ENCODE results near the gene SESTD1.

The SESTD1 gene, protein sequence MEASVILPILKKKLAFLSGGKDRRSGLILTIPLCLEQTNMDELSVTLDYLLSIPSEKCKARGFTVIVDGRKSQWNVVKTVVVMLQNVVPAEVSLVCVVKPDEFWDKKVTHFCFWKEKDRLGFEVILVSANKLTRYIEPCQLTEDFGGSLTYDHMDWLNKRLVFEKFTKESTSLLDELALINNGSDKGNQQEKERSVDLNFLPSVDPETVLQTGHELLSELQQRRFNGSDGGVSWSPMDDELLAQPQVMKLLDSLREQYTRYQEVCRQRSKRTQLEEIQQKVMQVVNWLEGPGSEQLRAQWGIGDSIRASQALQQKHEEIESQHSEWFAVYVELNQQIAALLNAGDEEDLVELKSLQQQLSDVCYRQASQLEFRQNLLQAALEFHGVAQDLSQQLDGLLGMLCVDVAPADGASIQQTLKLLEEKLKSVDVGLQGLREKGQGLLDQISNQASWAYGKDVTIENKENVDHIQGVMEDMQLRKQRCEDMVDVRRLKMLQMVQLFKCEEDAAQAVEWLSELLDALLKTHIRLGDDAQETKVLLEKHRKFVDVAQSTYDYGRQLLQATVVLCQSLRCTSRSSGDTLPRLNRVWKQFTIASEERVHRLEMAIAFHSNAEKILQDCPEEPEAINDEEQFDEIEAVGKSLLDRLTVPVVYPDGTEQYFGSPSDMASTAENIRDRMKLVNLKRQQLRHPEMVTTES

GRCh38 chr2:179264368-179265081, at the start of gene SESTD1:
SESTD1 (minus strand) TSS chr2:179264832; CDS start chr2:179191841, 72,991 bp downstream.
- peak; percentile 62 for DNase-seq

DNA sequence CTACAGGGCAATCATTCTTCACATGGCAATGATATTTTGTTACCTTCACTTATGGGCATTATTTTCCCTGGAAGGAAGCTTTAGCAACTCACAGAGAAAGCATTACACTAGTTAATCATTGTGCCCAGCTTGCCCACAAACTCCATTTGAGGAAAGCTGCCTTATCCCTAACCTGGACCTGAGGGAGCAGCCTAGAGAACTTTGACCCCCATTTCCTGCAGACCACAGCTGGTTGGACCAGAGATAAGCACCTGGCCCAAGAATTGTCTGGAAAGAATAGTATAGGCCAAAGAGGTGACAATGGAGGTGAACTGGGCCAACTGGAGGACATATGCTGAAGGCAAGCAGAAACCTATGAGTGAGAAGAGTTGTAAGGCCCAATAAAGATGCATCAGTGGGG, 48.4 kb upstream of the SESTD1 start:
- DNase-seq: no peak

GRCh38 chr2:179311101-179311500, 46.5 kb upstream of the SESTD1 start:
- DNase-seq: no peak

DNA sequence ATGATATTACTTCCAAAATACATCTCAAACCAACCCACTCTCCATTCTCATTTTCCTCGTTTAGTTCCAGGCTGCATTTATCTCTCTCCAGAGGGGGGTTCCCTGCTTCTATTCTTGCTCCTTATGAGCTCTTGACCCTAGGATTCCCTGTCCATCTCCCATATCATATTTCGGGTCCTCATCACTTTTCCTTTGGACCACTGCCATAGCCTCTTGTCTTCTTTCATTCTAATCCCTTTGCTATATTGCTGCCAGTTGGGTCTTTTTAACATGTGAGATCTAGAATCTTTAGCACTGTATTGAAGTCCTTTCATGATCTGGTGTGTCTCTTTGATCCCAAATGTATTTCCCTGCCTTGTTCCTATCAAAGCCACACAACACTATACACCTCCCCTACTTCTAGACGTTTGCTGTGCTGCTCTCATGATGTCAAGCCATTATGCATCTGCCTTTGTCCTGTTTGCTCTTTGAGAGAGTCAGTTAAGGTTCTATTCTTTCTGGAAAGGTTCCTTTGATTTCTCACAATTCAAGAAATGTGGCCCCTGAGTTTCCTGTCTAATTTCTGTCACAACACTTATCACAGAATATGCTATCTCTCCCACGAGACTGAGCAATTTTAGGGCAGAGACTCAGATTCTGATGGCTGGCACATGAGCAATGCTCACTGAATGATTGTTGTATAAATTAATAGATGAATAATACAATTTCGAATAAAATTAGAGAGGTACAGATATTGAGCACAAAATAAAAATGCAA, 43.2 kb upstream of the SESTD1 start:
- no peak for DNase-seq

GRCh38 chr2:179305125-179305524, 40.5 kb upstream of the SESTD1 start:
- DNase-seq: no peak

DNA sequence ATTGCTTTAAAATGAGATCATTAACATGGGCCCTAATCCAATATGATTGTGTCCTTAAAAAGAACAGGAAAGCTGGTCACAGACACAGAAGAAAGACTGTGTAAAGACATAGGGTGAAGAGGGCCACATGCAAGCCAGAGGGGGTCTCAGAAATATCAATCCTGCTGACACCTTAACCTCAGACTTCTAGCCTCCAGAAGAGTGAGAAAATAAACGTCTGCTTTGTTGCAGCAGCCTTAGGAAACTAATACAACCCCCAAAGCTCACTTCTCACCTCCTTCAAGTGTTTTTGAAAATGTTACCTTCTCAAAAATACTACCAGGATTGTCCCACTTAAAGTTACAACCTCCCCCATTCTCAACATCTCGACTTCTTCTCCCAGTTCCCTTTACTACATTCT, 39.8 kb upstream of the SESTD1 start:
- no peak for DNase-seq

DNA sequence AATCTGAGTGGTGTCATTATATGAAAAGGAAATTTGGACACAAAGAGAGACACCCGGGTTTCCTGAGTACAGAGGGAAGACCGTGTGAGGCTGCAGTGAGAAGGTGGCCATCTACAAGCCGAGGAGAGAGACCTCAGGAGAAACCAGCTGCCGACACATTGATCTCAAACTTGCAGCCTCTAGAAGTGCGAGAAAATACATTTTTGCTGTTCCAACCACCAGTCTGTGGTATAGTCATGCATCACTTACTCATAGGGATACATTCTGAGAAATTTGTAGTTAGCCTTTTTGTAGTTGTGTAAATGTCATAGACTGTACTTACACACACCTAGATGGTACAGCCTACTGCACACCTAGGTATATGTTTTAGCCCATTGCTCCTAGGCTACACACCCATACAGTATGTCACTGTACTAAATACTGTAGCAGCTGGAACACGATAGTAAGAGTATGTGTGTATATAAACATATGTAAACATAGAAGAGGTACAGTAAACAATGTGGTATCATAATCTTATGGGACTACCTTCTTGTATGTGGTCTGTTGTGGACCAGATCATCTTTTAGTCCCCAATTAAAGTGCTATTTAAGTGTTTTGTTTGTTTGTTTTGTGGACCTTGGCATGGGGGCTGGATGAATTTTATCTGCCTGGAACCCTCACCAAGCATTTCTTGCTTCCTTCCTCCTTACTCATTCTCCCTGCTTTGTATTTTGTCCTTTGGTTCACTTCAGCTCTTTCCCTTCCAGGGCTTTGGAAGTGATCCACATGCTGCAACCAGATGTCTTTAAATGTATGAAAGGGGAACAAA, 38.3 kb upstream of the SESTD1 start:
- no peak for DNase-seq

- DNase-seq: no peak
Measured at GRCh38 chr2:179302149-179302548, 37.5 kb upstream of the SESTD1 start.

DNA sequence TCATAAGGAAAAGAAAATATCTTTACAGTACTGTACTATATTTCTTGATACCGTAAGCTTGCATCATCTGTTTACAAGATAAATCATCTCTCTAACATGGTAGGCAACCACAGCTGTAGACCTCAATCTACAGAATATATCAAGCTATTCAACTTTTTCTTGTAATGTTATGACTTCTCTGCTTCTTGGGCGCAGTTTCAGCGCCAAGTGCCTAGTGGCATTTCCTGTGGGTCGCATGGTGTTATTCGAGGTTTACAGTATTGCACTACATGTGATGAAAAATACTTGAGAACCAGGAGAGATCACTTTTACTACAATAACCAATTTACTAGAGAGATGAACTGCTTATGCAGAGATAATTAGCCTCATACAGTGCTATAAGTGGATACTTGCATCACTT, 34.0 kb upstream of the SESTD1 start:
- no peak for DNase-seq

DNA sequence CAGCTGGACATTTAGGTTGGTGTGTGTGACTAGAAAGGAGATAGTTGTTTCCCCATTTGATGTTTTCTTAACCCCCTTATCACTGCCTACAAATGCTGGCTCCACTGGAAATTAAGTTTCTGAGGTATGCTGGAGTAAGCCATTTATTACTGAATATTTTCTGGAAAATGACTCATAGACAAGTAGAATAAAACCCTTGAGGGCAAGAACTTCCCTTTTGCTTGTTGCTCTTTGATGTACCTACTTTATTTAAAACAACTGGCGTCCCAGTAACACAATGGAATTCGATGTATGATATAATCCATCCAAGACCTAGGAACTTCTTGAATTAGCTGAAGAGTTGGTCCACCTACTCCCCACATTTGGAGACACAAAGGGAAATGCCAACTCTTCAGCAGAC, 33.3 kb upstream of the SESTD1 start:
- no peak for DNase-seq

GRCh38 chr2:179290329-179290728, 25.7 kb upstream of the SESTD1 start:
- no peak for DNase-seq

- DNase-seq: no peak
Measured at GRCh38 chr2:179285060-179285459, 20.4 kb upstream of the SESTD1 start.

GRCh38 chr2:179277429-179278196, 13.0 kb upstream of the SESTD1 start:
- DNase-seq: no peak

- DNase-seq: no peak
Measured at GRCh38 chr2:179275253-179276012, 10.8 kb upstream of the SESTD1 start.

DNA sequence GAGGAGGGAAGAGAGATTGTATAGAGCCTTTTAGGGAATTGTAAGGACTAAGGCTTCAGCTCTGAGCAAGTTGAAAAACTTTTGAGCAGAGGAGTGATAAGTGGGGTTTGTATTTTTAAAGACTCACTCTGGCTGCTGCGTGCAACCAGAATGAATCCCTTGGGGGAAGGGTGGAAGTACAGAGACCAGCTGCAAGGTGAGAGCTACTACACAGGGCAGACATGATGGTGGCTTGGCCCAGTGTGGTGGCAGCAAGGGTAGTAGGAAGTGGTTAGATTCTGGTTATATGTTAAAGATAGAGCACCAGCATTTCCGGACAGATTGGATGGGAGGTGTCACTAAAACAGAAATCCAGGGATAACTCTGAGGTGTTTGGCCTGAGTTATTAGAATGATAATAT, 10.1 kb upstream of the SESTD1 start:
- no peak for DNase-seq

GRCh38 chr2:179273461-179273962, 8.9 kb upstream of the SESTD1 start:
- no peak for DNase-seq

GRCh38 chr2:179272406-179273192, 8.0 kb upstream of the SESTD1 start:
- no peak for DNase-seq

GRCh38 chr2:179270689-179271088, 6.1 kb upstream of the SESTD1 start:
- no peak for DNase-seq

GRCh38 chr2:179268277-179268925, 3.8 kb upstream of the SESTD1 start:
- DNase-seq: no peak

All from activated CD8-positive, alpha-beta memory T cell treated with anti-CD3 and anti-CD28 coated beads, Interleukin-2, amount 50 U/mL, for 4 hours (primary cell).